IMR-90 (cell line): Measurements from ENCODE around the gene ANGPTL5. TPM values are rescaled to one million over a fixed set of nuclear protein-coding genes. Genes with fewer than 3 reads are reported as not detected.

Experiments used
- ATAC-seq: fragments of 200-7000 bp; cut with Tn5 transposase; 2 replicates; pipeline ENCODE4 v1.9.1; 2020; ENCODE audit warnings: low read depth, mild to moderate bottlenecking, moderate library complexity
- BruUV-seq: library from RNA; stranded (reverse); fragments of 400-500 nt; replicated peaks from 2 replicates; lab custom pipeline; 2021; lab: Mats Ljungman, UMichigan
- CTCF ChIA-PET: fragments of 300-600 bp; formaldehyde crosslinking; extraction: SDS; loops from one replicate; lab custom pipeline; 2021; ENCODE audit warnings: antibody characterized with exemption; lab: Yijun Ruan, JAX
- POLR2A ChIA-PET: fragments of 300-600 bp; sonication (Branson Sonifier 250); formaldehyde crosslinking; loops from one replicate; lab custom pipeline; 2022; ENCODE audit warnings: antibody characterized with exemption; ENCODE audit not compliant: unreplicated experiment; lab: Charles Lee
- DNase-seq: peaks from one replicate; pipeline ENCODE4 v3.0.0; 2013
- H2AFZ ChIP-seq: replicated peaks from 2 replicates; pipeline ENCODE3; 2013; ENCODE audit warnings: low read length, mild to moderate bottlenecking; ENCODE audit not compliant: poor library complexity
- H2AK5ac ChIP-seq: 2 replicates; pipeline ENCODE4 v1.6.1; 2013; ENCODE audit warnings: low read depth, low read length, inconsistent platforms
- H2AK9ac ChIP-seq: replicated peaks from 2 replicates; pipeline ENCODE3; 2013; ENCODE audit warnings: mild to moderate bottlenecking, low read depth, low read length, moderate library complexity; ENCODE audit not compliant: poor library complexity
- H2BK120ac ChIP-seq: 2 replicates; pipeline ENCODE4 v1.6.1; 2013; ENCODE audit warnings: low read depth, low read length, inconsistent platforms
- H2BK15ac ChIP-seq: 3 replicates; pipeline ENCODE4 v1.6.1; 2013; ENCODE audit warnings: low read depth, low read length, inconsistent platforms
- H2BK20ac ChIP-seq: 2 replicates; pipeline ENCODE4 v1.6.1; 2013; ENCODE audit warnings: low read depth, mild to moderate bottlenecking, inconsistent platforms, low read length, moderate library complexity
- H2BK5ac ChIP-seq: 2 replicates; pipeline ENCODE4 v1.6.1; 2013; ENCODE audit warnings: mild to moderate bottlenecking, low read depth, low read length, inconsistent platforms; ENCODE audit not compliant: poor library complexity, severe bottlenecking
- H3K14ac ChIP-seq: replicated peaks from 2 replicates; pipeline ENCODE4 v1.6.1; 2013; ENCODE audit warnings: low read depth, low read length, inconsistent platforms
- H3K18ac ChIP-seq: 2 replicates; pipeline ENCODE4 v1.6.1; 2013; ENCODE audit warnings: low read depth, low read length, control low read depth
- H3K23ac ChIP-seq: 2 replicates; pipeline ENCODE4 v1.6.1; 2013; ENCODE audit warnings: low read depth, low read length, inconsistent platforms
- H3K27ac ChIP-seq: 2 replicates; pipeline ENCODE4 v1.5.1; 2013; ENCODE audit warnings: mild to moderate bottlenecking, control low read depth, low read length; ENCODE audit not compliant: insufficient read depth
- H3K27me3 ChIP-seq: 2 replicates; pipeline ENCODE4 v1.6.1; 2013; ENCODE audit warnings: low read length; ENCODE audit not compliant: control insufficient read depth, insufficient read depth
- H3K36me3 ChIP-seq: 2 replicates; pipeline ENCODE4 v1.6.1; 2013; ENCODE audit warnings: low read length, mixed read lengths; ENCODE audit not compliant: control insufficient read depth, insufficient read depth
- H3K4ac ChIP-seq: 2 replicates; pipeline ENCODE4 v1.6.1; 2013; ENCODE audit warnings: low read depth, low read length, inconsistent platforms
- H3K4me1 ChIP-seq: 2 replicates; pipeline ENCODE4 v1.6.1; 2013; ENCODE audit warnings: low read length, mixed read lengths; ENCODE audit not compliant: control insufficient read depth, insufficient read depth
- H3K4me2 ChIP-seq: 2 replicates; pipeline ENCODE4 v1.6.1; 2013; ENCODE audit warnings: low read depth, mild to moderate bottlenecking, control low read depth, low read length, moderate library complexity
- H3K4me3 ChIP-seq: 2 replicates; pipeline ENCODE4 v1.5.1; 2013; ENCODE audit warnings: low read depth, mild to moderate bottlenecking, control low read depth, low read length, moderate library complexity; ENCODE audit not compliant: insufficient read depth
- H3K56ac ChIP-seq: 2 replicates; pipeline ENCODE4 v1.6.1; 2013; ENCODE audit warnings: low read length, inconsistent platforms; ENCODE audit not compliant: insufficient read depth; ENCODE audit errors: extremely low read depth
- H3K79me1 ChIP-seq, 2 experiments: 2 replicates each; pipeline ENCODE4 v1.6.1; 2013; ENCODE audit warnings: low read length in 2 of 2, inconsistent platforms in 1 of 2, low read depth in 1 of 2
- H3K9ac ChIP-seq: 2 replicates; pipeline ENCODE4 v1.6.1; 2013; ENCODE audit warnings: low read depth, low read length, control low read depth
- H3K9me1 ChIP-seq: 2 replicates; pipeline ENCODE4 v1.6.1; 2013; ENCODE audit warnings: low read length, inconsistent platforms; ENCODE audit not compliant: insufficient read depth
- H3K9me3 ChIP-seq: 2 replicates; pipeline ENCODE4 v1.6.1; 2013; ENCODE audit warnings: low read length; ENCODE audit not compliant: control insufficient read depth, insufficient read depth
- H4K20me1 ChIP-seq: 2 replicates; pipeline ENCODE4 v1.6.1; 2013; ENCODE audit warnings: low read length, inconsistent platforms; ENCODE audit not compliant: insufficient read depth
- H4K5ac ChIP-seq: 2 replicates; pipeline ENCODE4 v1.6.1; 2013; ENCODE audit warnings: mild to moderate bottlenecking, low read depth, low read length, control low read depth
- H4K8ac ChIP-seq, 2 experiments: 2 replicates each; pipeline ENCODE4 v1.6.1; 2013; ENCODE audit warnings: low read depth in 2 of 2, low read length in 2 of 2, control low read depth in 1 of 2, inconsistent platforms in 1 of 2
- H4K91ac ChIP-seq: 2 replicates; pipeline ENCODE4 v1.6.1; 2013; ENCODE audit warnings: low read depth, low read length, inconsistent platforms; ENCODE audit not compliant: insufficient read depth
- MAZ ChIP-seq: IDR thresholded peaks from 2 replicates; pipeline ENCODE4 v1.6.1; 2012; ENCODE audit warnings: low read depth, mild to moderate bottlenecking, low read length, improper control_type of control experiment, moderate library complexity, borderline replicate concordance
- NFE2L2 ChIP-seq: fragments of 150-350 bp; IDR thresholded peaks from 2 replicates; pipeline ENCODE4 v1.6.1; 2016; ENCODE audit warnings: low read depth, mild to moderate bottlenecking, low read length
- RAD21 ChIP-seq: IDR thresholded peaks from 2 replicates; pipeline ENCODE4 v1.6.1; 2012; ENCODE audit warnings: low read length, improper control_type of control experiment
- RCOR1 ChIP-seq: IDR thresholded peaks from 2 replicates; pipeline ENCODE4 v1.6.1; 2012; ENCODE audit warnings: mild to moderate bottlenecking, low read length, improper control_type of control experiment; ENCODE audit not compliant: insufficient replicate concordance
- WGBS, 2 experiments: methylation state at CpG; one replicate each; pipeline versions ENCODE4 v1.1.5 to v1.1.7; 2013; ENCODE audit warnings: missing lambda C conversion rate in 2 of 2; ENCODE audit not compliant: insufficient read length in 1 of 2; ENCODE audit errors: extremely low coverage in 2 of 2; 5-methylcytosine and 5-hydroxymethylcytosine counted together
- dilution Hi-C: fragments of 300-500 bp; cut with HindIII; formaldehyde crosslinking; loops from one replicate; pipeline ENCODE4 v1.14.3; 2018; ENCODE audit warnings: low sequenced_read_pairs; ENCODE audit not compliant: unreplicated experiment
- in situ Hi-C: fragments of 300-500 bp; cut with MboI; formaldehyde crosslinking; loops from 3 replicates; pipeline ENCODE4 v1.14.3; 2019; ENCODE audit warnings: low sequenced_read_pairs, inconsistent platforms, mixed read lengths
- intact Hi-C: fragments of 100-400 bp; cut with micrococcal nuclease; formaldehyde crosslinking; loops from 2 replicates; pipeline ENCODE4 v1.10.0; 2022
- polyA plus RNA-seq, 3 experiments: library from polyadenylated mRNA; depleted of rRNA; stranded (reverse); fragments of >200 nt; gene quantifications; 2 replicates each; pipeline ENCODE4 v1.2.3, GENCODE V29; 2012; ENCODE audit warnings: low replicate concordance in 1 of 3
- total RNA-seq: library from RNA; depleted of rRNA; stranded (reverse); fragments of >200 nt; gene quantifications from 2 replicates; pipeline ENCODE4 v1.2.3, GENCODE V29; 2012

Gene ANGPTL5
- total and polyA plus RNA-seq, 2 of the 4 experiments (the other 2 are of a cell fraction) = not detected

- Histone ChIP-seq H3K79me1 (no peaks in the 10 kb centered on the region), H2BK20ac (peak overlapping the region; percentile 97), H2AK9ac (no peak overlapping the region), H3K4ac (peak overlapping the region; percentile 85; the same call in 1 of the 2 replicates), H3K4me3 (no peak overlapping the region), H3K9me3 (peaks cover 3% of the 10 kb centered on the region; the same call in 1 of the 2 replicates), H3K9me1 (peaks cover 5% of the 10 kb centered on the region; the same call in 1 of the 2 replicates), H4K20me1 (no peaks in the 10 kb centered on the region), H3K27me3 (no peaks in the 10 kb centered on the region), H2AK5ac (peak overlapping the region; percentile 76), H2BK120ac (peak overlapping the region; percentile 95), H3K4me2 (no peak overlapping the region), H3K27ac (no peak overlapping the region), H3K36me3 (no peaks in the 10 kb centered on the region), H2BK5ac (peak overlapping the region; percentile 83), H3K23ac (peak overlapping the region; percentile 87), H3K14ac (peak overlapping the region; percentile 93), H3K9ac (no peak overlapping the region), H3K18ac (peak overlapping the region; percentile 74; the same call in 1 of the 2 replicates), H4K5ac (peak overlapping the region; percentile 80; the same call in 1 of the 2 replicates), H4K8ac (peak overlapping the region; percentile 71 to 75), H2AFZ (no peak overlapping the region), H3K4me1 (peaks cover 14% of the 10 kb centered on the region; the same call in 1 of the 2 replicates), H3K56ac (peak overlapping the region; percentile 47; the same call in 1 of the 2 replicates), H4K91ac (peak overlapping the region; percentile 80), H2BK15ac (peak overlapping the region; percentile 85)
- ChIA-PET CTCF (interaction anchor here (1.0 to 1.2 kb wide), 2 partner anchors 12 to 139 kb away, joined by 3 to 6 read pairs; no protein-coding TSS in a partner anchor), POLR2A (no interaction called here)
- in situ Hi-C loops (loop anchor here (5.0 to 25.0 kb wide), 2 partner anchors 134 to 369 kb away; no protein-coding TSS in a partner anchor), dilution Hi-C loops (no loop called here), intact Hi-C loops (loop anchor here (10.0 kb wide), 2 partner anchors 357 to 417 kb away; no protein-coding TSS in a partner anchor)
- DNase-seq (peak; percentile 58), ATAC-seq (no peak)
- WGBS, 2 experiments = no CpG with 5 or more reads among the region's 2 CpGs
- no peak for TF ChIP-seq NFE2L2
- no peak for TF ChIP-seq RAD21
- TF ChIP-seq RCOR1 = no peak
- no peak for TF ChIP-seq MAZ
- BruUV-seq = no TSS peak
Observed at GRCh38 chr11:101867951-101868350, 48.4 kb downstream of the ANGPTL5 start.
